HG02759 (cell line): ENCODE measurements around the gene SPPL3.
"Not testable (repeated sequence)": the region's sequence is repeated elsewhere in the genome, so short reads cannot be mapped to it uniquely, and the experiment has no call there.

ENCODE experiments used
- ATAC-seq: cut with Tn5 transposase; IDR thresholded peaks from one replicate; pipeline ENCODE4 v1.9.1; 2021; ENCODE audit warnings: mild to moderate bottlenecking, moderate library complexity; ENCODE audit not compliant: unreplicated experiment

Gene SPPL3

DNA sequence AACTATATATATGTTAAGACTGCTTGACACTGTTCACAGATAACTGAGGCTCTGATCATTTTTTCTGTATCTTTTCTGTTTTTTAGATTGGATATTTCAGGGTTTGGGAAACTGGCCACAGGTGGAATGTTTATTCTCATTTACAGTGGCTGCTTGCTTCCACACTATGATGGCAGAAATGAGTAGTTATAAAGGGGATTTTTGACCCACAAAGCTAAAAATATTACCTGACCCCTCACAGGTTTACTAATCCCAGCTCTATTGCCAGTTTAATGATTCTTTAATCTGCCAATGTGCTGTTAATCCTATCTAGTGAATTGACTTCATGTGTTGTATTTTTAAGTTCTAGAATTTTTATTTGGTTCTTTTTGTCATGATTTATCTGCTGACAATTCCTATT lies 148.9 kb downstream of the SPPL3 start:
- ATAC-seq = no peak

- ATAC-seq = no peak
These were observed 149.4 kb downstream of the SPPL3 start for GRCh38 chr12:120754792-120755191.

DNA sequence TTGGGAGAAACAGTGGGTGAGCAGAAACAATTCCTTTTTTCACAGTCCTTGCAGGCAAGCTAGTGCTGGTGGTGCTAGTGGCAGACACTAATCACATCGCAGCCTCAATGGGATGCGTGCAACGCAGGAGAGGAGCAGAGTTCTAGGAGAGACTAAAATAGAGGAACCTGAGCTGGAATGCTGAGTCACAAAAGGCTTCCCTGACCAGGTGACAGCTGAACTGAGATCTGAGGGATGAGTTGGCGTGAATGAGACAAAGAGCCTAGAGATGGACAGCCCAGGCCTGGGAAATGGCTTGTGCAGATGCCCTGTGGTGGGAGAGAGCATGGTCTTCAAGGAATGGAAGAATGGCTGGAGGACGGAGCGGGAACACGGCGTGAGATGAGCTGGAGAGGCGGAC lies 152.8 kb downstream of the SPPL3 start:
- no peak for ATAC-seq

DNA sequence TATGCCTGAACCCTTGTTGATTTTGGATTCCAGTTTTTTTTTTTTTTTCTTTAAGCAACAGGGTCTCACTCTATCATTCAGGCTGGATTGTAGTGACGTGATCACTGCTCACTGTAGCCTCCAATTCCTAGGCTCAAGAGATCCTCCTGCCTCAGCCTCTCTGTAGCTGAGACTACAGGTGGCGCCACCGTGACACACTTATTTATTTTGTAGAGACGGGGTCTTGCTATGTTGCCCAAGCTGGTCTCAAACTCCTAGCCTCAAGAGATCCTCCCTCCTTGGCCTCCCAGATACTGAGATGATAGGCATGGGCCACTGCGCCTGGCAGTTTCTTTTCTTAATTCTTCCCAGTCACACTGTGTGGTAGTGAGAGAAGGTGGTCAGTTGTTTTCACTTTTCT lies 153.4 kb downstream of the SPPL3 start:
- ATAC-seq = no peak

DNA sequence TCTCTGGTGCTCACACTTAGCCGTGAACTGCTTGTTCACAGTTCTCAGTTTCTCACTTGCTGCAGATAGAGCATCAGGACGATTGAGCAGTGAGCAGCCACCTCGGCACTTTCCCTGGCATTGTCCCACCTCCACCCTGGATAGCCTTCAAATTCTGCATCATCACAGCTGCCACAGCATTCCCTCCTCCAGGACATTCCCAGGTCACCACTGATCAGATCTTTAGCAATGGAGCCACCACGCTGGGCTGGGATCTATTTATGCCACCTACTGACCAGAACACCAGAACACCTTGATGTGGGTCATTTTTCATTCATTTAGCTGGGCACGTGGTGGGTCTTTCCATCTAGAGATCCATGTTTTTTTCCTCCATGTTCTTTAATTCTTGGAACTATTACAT lies 154.9 kb downstream of the SPPL3 start:
- no peak for ATAC-seq

- ATAC-seq = no peak
These were observed 155.9 kb downstream of the SPPL3 start for GRCh38 chr12:120748242-120748641.

DNA sequence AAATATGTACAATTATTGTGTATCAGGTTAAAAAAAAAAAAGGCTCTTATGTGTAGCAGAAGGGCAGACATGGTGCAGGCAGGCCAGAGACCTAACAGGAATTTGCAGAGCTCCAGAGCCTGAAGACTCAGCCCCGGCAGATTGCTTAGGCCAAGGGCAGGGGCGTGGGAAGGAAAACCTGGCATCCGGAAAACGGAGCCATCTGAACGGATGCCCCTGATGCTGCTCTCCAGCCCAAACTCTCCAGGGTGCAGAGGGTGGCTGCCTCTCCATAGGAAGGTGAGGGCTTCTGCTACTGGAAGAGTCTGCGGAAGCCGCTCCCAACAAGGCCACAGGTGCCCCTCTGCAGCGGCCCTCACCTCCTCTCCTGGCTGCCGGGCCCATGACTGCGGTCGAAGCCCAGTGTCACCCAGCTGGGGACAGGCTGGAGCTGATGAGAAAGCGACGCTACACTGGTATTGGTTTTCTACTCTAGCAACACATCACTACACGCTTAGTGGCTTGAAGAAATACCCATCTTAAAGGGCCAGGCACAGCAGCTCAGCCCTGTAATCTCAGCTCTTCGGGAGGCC lies 159.2 kb downstream of the SPPL3 start:
- ATAC-seq = no peak

DNA sequence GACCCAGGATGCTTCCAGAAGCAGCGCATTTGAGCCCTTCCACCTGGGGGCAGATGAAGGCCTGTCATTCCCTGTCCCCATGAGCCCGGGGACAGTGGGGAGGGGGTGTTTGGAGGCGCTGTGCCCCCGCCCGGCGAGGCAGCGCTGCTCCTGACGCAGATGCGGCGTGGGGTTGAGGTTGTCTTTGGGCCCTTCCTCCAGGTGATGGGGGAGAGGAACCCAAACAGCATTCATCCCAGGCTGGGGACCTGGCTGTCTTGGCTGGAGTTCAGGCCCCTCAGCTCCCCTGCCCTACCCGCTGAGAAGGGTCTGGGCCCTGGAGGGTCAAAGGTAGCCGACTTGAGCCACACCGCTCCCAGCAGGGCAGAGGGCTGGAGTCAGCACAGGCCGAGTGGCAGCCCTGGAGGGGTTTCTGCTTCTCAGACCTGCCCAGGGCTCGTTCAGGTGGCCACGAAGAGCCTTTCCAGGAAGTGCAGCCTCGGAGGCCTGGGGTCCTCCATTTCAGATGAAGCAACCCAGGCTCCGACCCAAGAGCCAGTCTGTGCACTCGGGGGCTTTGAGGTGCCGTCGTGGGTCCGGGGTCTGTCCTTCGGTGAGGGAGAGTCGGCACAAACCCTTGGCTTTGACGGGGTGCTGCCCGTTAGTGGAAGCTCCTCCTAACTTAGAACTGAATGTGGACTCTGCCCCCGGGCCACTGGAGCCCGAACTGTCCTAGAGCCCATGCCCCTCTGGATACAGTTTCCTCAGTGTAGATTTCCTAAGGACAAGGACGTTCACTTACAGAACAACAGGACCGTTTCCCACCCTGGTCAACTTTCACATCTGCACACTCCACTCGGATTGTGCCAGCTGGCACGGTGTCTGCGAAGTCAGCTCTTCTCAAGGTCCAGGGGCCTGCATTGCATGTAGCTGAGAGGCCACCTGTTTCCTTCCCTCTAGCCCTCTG lies 162.4 kb downstream of the SPPL3 start:
- ATAC-seq = no peak

- no peak for ATAC-seq
These were observed 163.3 kb downstream of the SPPL3 start for GRCh38 chr12:120740871-120741270.

DNA sequence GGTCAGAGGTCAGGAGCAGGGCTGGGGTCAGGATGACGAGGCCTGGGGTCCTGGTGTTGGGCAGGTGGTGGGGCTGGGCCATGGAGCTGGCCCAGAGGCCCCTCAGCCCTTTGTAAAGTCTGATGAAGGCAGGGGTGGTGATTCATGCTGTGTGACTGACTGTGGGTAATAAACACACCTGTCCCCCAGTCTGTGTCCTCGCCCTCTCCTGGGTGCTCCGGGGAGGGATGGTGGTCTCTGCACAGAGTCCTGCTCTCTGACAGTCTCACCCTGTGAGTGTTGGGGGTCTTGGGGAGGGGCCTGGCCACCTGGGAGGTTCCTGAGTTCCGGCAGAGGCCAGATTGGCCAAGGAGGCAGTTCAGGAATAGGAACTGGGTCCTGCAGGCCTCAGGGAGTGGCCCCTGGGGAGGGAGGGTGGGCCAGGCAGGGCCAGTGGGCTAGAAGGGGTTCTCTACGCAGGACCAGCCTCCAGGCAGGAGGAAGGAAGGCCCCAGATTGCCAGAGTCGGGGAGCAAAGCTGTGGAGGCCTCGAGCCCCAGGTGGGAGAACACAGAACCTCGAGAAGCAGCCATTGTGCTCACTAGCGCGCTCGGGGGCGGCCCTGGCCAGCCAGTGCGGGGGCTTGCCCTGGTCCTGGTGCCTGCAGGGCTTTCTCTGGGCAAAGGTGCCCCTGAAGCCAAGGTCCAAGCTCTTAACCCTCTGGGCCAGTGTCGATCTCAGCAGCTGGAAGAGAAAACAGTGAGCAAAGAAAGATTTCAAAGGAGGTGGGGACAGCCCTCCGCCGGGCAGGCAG lies 164.1 kb downstream of the SPPL3 start:
- no peak for ATAC-seq

DNA sequence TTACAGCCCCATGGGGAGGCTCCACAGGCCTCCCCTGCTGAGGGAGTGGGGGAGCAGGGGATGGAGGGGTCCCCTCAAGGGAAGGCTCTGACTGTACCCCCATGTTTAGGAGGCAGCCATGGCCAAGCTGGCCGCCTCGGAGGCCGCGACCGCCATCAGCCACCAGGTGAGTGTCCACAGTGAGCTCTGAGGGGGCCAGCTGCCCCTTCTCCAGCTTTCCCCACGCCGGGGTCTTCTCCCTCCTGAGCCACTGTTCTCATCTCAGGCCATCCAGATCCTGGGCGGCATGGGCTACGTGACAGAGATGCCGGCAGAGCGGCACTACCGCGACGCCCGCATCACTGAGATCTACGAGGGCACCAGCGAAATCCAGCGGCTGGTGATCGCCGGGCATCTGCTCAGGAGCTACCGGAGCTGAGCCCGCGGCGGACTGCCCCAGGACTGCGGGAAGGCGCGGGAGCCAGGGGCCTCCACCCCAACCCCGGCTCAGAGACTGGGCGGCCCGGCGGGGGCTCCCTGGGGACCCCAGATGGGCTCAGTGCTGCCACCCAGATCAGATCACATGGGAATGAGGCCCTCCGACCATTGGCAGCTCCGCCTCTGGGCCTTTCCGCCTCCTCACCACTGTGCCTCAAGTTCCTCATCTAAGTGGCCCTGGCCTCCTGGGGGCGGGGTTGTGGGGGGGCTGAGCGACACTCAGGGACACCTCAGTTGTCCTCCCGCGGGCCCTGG lies 165.0 kb downstream of the SPPL3 start:
- no peak for ATAC-seq

DNA sequence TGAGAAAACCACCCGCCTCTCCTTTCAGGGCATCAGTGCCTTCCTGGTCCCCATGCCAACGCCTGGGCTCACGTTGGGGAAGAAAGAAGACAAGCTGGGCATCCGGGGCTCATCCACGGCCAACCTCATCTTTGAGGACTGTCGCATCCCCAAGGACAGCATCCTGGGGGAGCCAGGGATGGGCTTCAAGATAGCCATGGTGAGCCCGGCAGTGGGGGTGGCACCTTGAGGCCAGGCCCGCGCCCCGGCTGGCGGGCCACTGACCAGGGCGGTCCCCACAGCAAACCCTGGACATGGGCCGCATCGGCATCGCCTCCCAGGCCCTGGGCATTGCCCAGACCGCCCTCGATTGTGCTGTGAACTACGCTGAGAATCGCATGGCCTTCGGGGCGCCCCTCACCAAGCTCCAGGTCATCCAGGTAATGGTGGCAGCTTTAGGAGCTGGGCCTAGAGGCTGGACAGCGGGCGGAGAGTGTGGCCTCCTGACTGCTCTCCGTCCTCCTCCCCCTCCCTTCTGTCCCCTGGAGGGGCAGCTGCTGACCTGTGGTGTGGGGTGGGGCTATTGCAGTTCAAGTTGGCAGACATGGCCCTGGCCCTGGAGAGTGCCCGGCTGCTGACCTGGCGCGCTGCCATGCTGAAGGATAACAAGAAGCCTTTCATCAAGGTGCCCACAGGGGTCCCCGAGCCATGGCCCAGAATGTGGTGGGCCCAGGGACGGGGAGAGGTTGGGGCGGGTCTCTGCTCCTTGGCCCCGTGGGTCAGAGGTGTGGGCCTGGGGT lies 165.7 kb downstream of the SPPL3 start:
- ATAC-seq = no peak

GRCh38 chr12:120737557-120738251 lies 166.5 kb downstream of the SPPL3 start:
- no peak for ATAC-seq

GRCh38 chr12:120736404-120737331 lies 167.5 kb downstream of the SPPL3 start:
- ATAC-seq = no peak

- ATAC-seq = no peak
These were observed 169.0 kb downstream of the SPPL3 start for GRCh38 chr12:120735181-120735580.

DNA sequence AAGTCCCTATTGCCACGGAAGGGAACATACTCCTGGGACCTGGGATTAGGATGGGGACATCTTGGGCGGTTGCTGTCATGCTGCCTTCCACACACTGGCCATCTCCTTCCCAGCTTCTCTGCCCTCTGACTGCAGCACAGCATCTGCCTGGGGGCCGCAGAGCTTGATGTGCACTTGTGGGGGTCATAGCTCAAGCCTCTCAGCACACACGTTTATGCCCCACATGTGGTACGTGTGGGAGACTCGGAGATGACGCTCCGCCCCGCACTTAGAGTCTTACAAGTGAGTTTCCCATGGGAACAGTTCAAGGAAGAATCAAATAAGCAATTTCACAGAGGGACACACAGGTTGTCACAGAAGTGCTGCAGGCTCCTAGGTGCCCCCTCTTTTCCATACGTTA lies 169.9 kb downstream of the SPPL3 start:
- no peak for ATAC-seq

DNA sequence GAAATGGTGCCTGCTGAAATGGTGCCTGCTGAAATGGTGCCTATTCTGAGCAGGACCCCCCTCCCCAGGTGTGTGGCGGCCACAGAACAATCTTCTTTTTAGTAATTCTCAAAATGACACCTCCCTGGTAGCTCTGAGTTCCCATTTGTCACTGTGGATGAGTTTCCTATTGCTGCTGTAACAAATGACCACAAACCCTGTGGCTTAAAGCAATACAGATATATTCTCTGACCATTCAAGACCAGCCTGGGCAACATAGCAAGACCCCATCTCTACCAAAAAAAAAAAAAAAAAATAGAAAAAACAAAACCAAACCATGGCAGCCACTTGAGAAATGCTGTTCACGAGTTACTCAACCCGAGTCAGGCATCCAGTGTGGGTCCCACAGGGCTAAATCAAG lies 170.6 kb downstream of the SPPL3 start:
- ATAC-seq = no peak

GRCh38 chr12:120732198-120732597 lies 172.0 kb downstream of the SPPL3 start:
- not testable (repeated sequence) for ATAC-seq

GRCh38 chr12:120726961-120727360 lies 177.2 kb downstream of the SPPL3 start:
- ATAC-seq = no peak
